GM12801 (cell line): ENCODE results near the gene CAMTA1.

Source experiments
- TF ChIP-seq, protein P1 (sequence below): IDR thresholded peaks from one replicate; pipeline ENCODE4 v1.5.1; 2011; ENCODE audit warnings: control low read depth; ENCODE audit not compliant: insufficient read length; ENCODE audit errors: extremely low read depth

The CAMTA1 gene

GRCh38 chr1:7234471-7234755 lies 449.2 kb downstream of the CAMTA1 start:
- TF ChIP-seq, protein P1, sequence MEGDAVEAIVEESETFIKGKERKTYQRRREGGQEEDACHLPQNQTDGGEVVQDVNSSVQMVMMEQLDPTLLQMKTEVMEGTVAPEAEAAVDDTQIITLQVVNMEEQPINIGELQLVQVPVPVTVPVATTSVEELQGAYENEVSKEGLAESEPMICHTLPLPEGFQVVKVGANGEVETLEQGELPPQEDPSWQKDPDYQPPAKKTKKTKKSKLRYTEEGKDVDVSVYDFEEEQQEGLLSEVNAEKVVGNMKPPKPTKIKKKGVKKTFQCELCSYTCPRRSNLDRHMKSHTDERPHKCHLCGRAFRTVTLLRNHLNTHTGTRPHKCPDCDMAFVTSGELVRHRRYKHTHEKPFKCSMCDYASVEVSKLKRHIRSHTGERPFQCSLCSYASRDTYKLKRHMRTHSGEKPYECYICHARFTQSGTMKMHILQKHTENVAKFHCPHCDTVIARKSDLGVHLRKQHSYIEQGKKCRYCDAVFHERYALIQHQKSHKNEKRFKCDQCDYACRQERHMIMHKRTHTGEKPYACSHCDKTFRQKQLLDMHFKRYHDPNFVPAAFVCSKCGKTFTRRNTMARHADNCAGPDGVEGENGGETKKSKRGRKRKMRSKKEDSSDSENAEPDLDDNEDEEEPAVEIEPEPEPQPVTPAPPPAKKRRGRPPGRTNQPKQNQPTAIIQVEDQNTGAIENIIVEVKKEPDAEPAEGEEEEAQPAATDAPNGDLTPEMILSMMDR, result no peak

DNA sequence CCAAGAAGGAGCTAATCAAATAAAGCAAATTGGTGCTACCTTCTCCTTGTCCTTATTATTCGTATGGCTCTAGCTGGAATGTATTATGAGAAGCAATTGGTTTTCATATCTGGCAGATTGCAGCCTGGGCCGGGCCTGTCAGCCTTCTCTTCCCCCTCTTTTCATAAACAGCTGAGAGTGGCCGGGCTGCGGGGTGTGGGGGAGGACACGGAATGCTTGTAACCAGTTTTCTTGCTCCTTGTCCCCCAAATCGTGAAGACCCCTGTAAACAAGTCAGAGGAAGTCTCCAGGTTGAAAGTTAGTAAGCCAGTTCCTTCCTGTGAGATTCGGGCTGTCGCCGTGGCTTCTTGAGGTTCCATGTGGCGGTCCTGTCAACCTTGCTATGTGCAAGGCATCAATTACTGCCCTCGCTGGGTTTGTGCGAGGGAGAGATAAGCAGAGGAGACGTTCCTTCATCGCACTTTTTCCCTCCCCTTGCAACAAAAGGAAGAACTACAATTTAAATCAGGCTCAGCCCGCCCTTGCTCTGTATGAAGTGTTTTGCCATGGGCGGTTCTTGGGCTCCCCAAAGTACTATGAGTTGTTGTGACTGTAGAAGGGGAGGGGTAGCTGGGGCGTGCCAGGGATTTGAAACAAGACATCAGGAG lies 450.7 kb downstream of the CAMTA1 start:
- TF ChIP-seq, protein P1, result no peak

DNA sequence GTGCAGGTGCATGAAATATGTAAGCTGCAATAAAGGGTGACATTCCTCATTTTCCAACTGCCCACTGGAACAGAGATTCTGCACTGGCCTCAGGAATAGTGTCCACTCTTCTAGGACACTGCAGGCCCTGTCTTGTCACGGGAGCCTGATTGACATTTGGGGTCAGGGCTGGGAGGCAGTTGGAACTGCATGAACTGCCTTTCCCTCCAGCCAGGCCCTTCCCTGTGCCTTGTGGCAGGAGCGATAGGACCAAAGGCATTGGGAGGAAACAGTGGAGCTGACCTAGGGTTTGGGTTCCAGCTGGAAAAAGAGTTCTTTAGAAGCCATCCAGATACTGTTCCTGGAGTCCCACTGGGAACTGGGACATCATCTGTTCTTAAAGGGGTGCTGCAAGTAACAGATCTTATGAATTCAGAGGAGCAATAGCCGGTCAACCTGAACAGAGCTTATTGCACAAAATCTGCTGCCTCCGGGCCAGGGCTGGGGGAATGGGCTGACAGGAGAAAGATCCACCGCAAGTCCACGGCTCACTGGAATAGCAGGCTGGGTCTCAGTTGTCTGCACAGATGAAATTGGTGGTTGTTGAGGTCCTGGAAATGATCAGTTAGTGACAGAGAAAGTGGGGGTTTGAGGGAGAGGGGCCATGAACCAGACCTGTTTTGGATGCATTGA lies 451.7 kb downstream of the CAMTA1 start:
- TF ChIP-seq, protein P1, result no peak

DNA sequence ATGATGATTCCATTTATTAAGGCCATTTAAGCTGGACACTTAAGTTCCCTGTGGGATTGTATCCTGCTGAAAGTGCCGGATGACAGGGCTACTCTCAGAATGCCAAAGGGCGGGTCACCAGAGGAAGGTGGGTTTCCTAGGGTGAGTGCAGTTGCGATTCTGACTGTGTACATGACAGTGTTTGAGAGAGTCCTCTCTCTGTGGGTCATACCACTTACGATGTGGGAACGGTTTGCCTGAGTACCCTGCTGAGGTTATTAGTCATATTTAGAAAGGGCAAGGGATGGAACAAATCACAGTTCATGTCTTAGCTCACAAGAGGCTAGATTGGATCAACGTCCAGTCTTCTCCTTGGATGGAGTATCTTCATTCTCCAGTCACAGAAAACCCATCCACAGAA lies 461.9 kb downstream of the CAMTA1 start:
- TF ChIP-seq, protein P1, result no peak

DNA sequence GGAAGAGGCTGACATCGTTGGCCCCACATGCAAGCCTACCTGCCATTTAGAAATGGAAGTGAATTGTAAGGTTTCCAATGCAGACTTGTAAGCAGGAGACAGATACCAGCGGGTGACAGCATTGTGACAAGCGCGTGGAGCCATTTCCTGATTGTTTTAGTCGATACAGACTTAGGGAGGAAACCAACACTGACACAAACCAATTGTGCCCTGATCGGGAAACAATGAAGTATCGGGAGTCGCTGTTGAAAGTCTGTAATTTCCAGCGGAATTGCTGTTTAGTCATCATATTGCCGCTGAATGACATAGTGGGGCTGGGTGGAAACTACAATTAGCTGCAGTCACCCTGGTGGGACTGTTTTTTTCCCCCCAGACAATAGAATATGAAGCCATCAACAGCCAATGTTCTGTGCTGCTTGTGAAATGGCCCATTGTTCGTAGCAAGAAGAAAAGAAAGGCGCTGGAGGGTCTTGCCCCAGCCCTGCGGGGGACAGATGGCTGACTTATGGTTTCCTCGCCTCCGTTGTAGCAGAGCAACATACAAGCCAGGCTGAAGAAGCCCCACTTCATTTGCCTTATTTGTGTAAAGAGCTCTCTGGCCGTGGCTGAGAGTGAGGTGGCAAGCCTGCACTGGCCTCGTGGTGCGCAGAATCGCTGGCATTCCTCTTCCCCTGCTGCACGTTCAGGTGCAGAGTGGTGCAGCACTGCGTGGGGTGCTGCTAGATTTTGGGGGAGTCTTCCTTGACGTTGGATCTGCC lies 462.7 kb downstream of the CAMTA1 start:
- TF ChIP-seq, protein P1, result no peak

- TF ChIP-seq, protein P1, result no peak
Measured at GRCh38 chr1:7248549-7249199, 463.4 kb downstream of the CAMTA1 start.

DNA sequence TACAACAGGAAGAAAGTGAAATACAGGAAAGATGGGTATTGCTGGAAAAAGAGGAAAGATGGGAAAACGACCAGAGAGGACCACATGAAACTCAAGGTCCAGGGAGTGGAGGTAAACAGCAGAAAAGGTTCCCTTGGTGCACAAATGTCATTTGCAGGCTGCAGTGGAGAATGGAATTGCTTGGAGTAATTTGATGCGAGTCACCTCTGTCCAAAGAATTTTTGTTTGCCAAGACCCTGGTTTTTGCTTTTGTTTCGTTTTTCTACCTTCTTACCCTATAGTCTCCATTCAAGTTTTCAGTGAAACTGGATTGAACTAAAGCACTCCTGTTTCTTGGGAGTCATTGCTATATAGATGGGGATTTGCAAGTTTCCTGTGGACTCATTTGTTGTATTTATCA lies 464.3 kb downstream of the CAMTA1 start:
- TF ChIP-seq, protein P1, result no peak
